K562 (cell line): Measurements from ENCODE around the gene SLC35A1. TPM values are rescaled to one million over a fixed set of nuclear protein-coding genes. Genes with fewer than 3 reads are reported as not detected.
A peak's percentile ranks its signal among the peaks of the same experiment; 100 is the strongest.

Source experiments
- FOXP1 ChIP-seq: sonication (generic); formaldehyde crosslinking; IDR thresholded peaks from 2 replicates; pipeline ENCODE4 v1.8.0; 2022; ENCODE audit warnings: mild to moderate bottlenecking, missing genetic modification reagents
- HDAC3 ChIP-seq: fragments of 450-650 bp; IDR thresholded peaks from 2 replicates; pipeline ENCODE4 v1.6.1; 2018; ENCODE audit warnings: borderline replicate concordance, mild to moderate bottlenecking, moderate library complexity; ENCODE audit not compliant: partially characterized antibody
- HDGF ChIP-seq: fragments of 450-650 bp; IDR thresholded peaks from 2 replicates; pipeline ENCODE4 v1.6.1; 2016
- KLF13 ChIP-seq: fragments of 450-650 bp; IDR thresholded peaks from 2 replicates; pipeline ENCODE4 v1.6.1; 2016; ENCODE audit warnings: missing genetic modification characterization, low read depth, mild to moderate bottlenecking, missing compliant biosample characterization, moderate library complexity, borderline replicate concordance
- NR1H2 ChIP-seq: sonication (generic); formaldehyde crosslinking; IDR thresholded peaks from 2 replicates; pipeline ENCODE4 v1.4.0; 2020; ENCODE audit warnings: mild to moderate bottlenecking, missing genetic modification reagents
- PHB2 ChIP-seq: fragments of 450-650 bp; IDR thresholded peaks from 2 replicates; pipeline ENCODE4 v1.6.1; 2017; ENCODE audit warnings: low read depth
- RBM22 ChIP-seq: fragments of 200-400 bp; formaldehyde crosslinking; IDR thresholded peaks from 2 replicates; pipeline ENCODE4 v1.6.1; 2018; ENCODE audit warnings: low read length, low read depth; ENCODE audit not compliant: poor library complexity, severe bottlenecking
- RREB1 ChIP-seq: fragments of 250-450 bp; sonication (Bioruptor Pico); IDR thresholded peaks from 2 replicates; pipeline ENCODE4 v1.4.0; 2020
- TAL1 ChIP-seq: fragments of 450-650 bp; IDR thresholded peaks from 2 replicates; pipeline ENCODE4 v1.6.1; 2016; ENCODE audit warnings: mild to moderate bottlenecking
- ZNF518B ChIP-seq: fragments of 250-450 bp; sonication (Bioruptor Pico); IDR thresholded peaks from 2 replicates; pipeline ENCODE4 v1.5.0; 2021; ENCODE audit warnings: mild to moderate bottlenecking, moderate library complexity
- polyA plus RNA-seq, 8 experiments: library from polyadenylated mRNA; depleted of rRNA in 4 of 8; stranded (reverse) in 5 of 8; unstranded in 3 of 8; fragments of >200 nt; fragmentation: Nextera tagmentation in 2 of 8; fragmentation: Illumina TruSeq in 1 of 8; extraction: Ambion mirVana in 2 of 8; extraction: Trizol in 1 of 8; gene quantifications; 2 replicates each; pipeline versions ENCODE4 v1.2.1 to v1.2.3, GENCODE V29; 2011 to 2014; ENCODE audit warnings: inconsistent platforms in 1 of 8, missing spikeins in 1 of 8
- total RNA-seq, 7 experiments: library from RNA; depleted of rRNA in 6 of 7; stranded (reverse); fragments of >200 nt in 6 of 7; fragmentation: Illumina TruSeq in 2 of 7; extraction: Trizol in 2 of 7; gene quantifications; 2 replicates each; pipeline versions ENCODE4 v1.2.1 to v1.2.3, GENCODE V29; 2011 to 2021; ENCODE audit warnings: low replicate concordance in 1 of 7

The SLC35A1 gene
- total and polyA plus RNA-seq, 9 of the 15 experiments (the other 6 are each of a cell fraction or from before 2014, with no cell fraction given): 7.5 to 37.1 (median 14.9) TPM

- peak; percentile 67; the same call in 1 of the 2 replicates for TF ChIP-seq KLF13 (tag)
- no peak for TF ChIP-seq HDAC3
- TF ChIP-seq TAL1: no peak
- TF ChIP-seq RREB1 (CRISPR knock-in tag): peak; percentile 12; the same call in 1 of the 2 replicates
- TF ChIP-seq NR1H2 (CRISPR knock-in tag): no peak
- no peak for TF ChIP-seq HDGF
- peak; percentile 90; the same call in 1 of the 2 replicates for TF ChIP-seq FOXP1 (CRISPR knock-in tag)
- TF ChIP-seq ZNF518B: no peak
- no peak for TF ChIP-seq RBM22
- TF ChIP-seq PHB2: no peak
These were observed at the start of gene SLC35A1 (continued) for GRCh38 chr6:87472525-87473418.
